Head of caudate nucleus (tissue), 42 donors: ENCODE measurements around the gene ADAM11.
A peak's percentile ranks its signal among the peaks of the same experiment; 100 is the strongest.
"Not testable (repeated sequence)": the region's sequence is repeated elsewhere in the genome, so short reads cannot be mapped to it uniquely, and the experiment has no call there.

Source experiments
- DNase-seq, 42 donors: peaks; one replicate each; pipeline versions ENCODE4 v3.0.0 to v3.0.0-alpha.2; 2020 to 2021; ENCODE audit warnings: mixed read lengths in 7 of 42
- intact Hi-C: fragments of 100-400 bp; cut with DNase I; formaldehyde crosslinking; loops from one replicate; pipeline ENCODE4 v1.15.0; 2022

Gene ADAM11

GRCh38 chr17:44754276-44754675, 4.5 kb upstream of the ADAM11 start:
- intact Hi-C loops, result no loop called here
- DNase-seq, result no peak

GRCh38 chr17:44755180-44755579, 3.6 kb upstream of the ADAM11 start:
- intact Hi-C loops, DNase-seq: not testable (repeated sequence)

- DNase-seq, result no peak
Measured at GRCh38 chr17:44757045-44757917, 1.5 kb upstream of the ADAM11 start.

DNA sequence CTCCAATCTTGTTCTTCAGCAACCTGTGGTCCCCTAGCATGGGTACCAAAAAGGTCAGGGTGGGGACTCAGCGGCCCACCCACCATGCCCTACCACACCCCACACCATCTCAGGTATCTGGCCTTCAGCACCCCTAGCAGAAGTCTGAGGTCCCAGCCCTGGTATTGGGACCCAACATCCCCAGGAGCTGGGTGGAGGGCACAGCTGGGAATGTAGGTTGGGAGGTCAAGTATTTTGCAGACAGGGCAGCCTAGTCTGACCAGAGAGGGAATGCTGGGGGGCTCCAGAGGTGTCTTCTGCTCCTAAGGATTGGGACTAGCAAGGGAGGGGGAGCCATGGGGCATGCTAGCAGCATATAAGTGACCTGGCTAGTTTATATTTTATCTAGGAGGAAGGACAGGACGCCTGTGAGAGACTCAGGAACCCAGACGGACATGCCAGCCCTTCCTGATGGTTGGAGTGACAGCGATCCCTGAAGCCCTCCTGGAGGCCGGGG, 822 bp upstream of the ADAM11 start:
- intact Hi-C loops, result no loop called here
- no peak for DNase-seq

More at GRCh38 chr17:44757045-44757917, 1.5 kb upstream of the ADAM11 start:
- intact Hi-C loops, result no loop called here

GRCh38 chr17:44759086-44759915, 513 bp downstream of the ADAM11 start:
- intact Hi-C loops, result no loop called here
- DNase-seq, result peak in 6 of 42 donors; percentile 22 to 39 (median 32)

DNA sequence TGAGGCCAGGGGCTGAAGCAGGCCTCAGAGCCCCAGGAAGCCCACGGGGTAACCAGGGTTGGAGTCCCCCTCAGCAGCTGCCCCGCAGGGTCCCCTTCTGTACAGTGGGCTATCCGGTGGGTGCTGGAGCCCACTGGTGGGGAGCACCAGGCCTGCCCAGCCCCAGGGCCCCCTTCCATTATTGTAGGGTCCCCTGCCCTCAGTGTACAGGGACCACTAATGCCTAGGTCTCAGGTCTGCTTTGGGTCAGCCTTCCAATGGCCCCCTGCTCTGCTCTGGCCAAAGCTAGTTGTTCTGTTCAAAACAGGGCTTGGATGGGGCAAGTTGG, 1.1 kb downstream of the ADAM11 start:
- intact Hi-C loops, result no loop called here

DNA sequence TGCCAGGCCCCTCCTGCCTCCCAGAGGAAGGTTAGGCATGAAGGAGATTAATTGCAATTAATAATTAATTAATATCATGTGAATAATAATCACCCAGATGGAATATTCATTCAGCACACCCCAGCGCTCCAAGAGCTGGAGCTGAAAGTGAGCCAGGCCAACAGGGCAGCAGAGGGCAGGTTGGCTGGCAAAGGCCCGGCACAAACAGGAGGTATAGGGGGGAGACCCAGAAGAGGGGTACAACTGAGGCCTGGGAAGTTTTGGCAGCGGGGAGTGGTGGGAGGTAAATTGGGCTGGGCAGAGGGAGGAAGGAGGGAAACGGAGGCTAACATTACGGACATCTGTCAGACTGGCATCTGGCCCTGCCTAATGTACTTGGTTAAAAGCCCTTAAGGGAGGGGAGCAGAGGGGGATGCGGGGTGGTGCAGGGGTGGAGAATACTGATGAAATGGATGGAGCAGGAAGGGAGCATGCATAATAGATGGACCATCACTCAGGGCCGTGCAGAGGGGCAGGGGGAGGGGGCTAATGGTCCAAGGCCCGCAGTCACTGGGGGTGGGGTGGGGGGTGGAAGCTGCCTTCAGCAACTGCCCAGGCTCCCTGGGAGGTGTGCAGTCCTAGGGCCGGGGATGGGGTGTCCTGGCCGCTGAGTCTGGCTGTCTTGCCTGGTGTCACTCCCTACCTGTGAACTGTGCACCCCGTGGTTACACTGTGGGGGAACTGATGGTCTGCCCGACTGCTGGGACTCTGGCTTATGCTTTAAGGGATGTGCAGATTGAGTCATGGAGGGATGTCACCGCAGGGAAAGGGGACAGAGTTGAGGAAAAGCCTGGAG, 1.9 kb downstream of the ADAM11 start:
- intact Hi-C loops, result no loop called here
- DNase-seq, result no peak

More for the DNA sequence above, 1.1 kb downstream of the ADAM11 start:
- no peak for DNase-seq

DNA sequence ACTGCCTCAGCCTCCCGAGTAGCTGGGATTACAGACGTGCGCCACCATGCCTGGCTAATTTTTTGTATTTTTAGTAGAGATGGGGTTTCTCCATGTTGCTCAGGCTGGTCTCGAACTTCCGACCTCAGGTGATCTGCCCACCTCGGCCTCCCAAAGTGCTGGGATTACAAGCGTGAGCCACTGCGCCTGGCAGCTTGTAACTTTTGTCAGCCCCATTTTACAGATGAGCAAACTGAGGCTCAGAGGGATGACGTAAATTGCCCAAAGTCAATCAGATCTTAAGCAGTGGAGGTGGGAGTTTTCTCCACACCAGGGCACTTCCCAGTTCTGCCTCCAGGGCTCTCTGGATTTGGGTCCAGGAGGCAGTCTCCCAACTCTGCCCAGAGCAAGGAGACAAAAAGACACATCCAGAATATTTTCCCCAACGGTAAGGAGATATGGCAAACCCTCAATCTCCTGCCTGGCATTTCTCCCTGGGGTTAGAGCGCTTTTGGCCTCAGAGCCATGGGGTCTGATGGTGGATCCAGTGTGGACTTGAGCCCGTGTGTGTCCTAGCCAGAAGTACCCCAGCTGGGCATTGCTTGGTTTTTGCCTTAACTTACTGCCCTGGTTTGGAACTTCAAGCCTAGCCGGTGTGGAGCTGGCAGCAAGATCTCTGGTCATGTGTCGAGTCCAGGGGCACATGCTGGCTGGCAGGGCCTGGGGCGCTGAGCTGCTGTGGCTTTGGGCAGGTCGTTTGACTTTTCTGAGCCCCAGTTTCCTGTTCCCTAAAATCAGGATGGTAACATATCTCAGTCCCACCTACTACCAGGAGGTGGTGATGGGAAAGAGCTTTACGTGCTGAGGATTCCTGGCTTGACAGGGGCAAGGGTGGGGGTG, 3.4 kb downstream of the ADAM11 start:
- no peak for DNase-seq
- intact Hi-C loops, result no loop called here

- DNase-seq, result no peak
Measured at GRCh38 chr17:44763170-44763569, 4.4 kb downstream of the ADAM11 start.

GRCh38 chr17:44765965-44766364, 7.2 kb downstream of the ADAM11 start:
- no peak for DNase-seq
- intact Hi-C loops, result no loop called here

More at GRCh38 chr17:44763170-44763569, 4.4 kb downstream of the ADAM11 start:
- intact Hi-C loops, result no loop called here

DNA sequence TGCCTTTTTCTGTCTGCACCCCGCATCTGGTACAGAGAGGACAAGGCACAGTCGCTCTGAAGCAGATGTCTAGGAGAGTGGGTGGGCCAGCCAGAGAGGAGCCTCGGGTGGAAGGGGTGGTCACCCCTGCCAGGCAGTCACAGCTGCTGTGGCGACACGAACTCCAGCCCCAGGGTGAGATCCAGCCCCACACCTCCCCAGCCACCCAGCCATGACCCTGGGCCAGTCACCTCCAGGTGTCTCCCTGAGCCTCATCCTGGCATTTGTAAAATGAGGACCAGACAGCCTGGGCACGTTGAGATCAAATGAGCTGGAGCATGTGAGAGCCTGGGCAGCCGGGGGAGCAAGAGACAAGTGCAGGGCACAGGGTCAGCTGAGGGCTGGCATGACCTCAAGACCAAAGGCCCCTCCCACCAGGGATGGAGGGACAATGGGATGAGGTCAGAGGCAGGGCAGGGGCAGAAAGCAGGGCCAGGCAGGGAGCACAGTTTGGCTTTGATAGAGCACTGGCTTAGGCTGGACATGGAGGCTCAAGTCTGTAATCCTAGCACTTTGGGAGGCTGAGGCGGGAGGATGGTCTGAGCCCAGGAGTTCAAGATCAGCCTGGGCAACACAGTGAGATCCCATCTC, 7.7 kb downstream of the ADAM11 start:
- DNase-seq, result peak in 37 of 42 donors; percentile 19 to 85 (median 51)
- intact Hi-C loops, result no loop called here

GRCh38 chr17:44767493-44767892, 8.7 kb downstream of the ADAM11 start:
- intact Hi-C loops, result no loop called here
- no peak for DNase-seq

DNA sequence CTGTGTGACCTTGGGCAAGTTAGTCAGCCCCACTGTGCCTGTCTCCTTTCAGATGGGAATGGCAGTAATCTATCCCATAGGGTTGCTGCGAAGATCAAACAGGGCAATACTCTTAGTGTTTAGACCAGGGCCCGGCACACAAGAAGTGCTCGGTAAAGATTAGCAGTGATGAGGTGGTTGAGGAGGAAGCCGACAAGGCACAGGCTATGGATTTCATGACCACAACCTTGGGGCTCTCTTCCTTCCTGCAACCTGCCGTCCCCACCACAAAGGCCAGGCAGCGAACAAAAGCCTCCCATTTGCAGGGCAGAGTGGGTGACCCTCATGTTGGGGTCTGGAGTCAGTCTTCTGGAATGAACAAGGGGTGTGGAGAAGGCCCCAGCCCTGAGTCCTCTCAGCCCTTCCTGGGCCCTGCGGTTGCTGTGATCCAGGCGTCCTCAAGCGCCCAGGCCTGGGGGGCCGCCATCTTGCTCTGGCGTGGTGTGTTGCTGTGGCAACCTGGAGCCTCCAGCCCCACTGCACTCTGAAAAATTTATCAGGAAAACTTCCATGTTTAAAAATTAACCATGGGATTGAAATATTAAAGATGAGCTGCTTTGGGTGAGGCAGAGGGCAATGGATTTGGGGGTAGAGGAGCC, 9.8 kb downstream of the ADAM11 start:
- DNase-seq, result no peak

DNA sequence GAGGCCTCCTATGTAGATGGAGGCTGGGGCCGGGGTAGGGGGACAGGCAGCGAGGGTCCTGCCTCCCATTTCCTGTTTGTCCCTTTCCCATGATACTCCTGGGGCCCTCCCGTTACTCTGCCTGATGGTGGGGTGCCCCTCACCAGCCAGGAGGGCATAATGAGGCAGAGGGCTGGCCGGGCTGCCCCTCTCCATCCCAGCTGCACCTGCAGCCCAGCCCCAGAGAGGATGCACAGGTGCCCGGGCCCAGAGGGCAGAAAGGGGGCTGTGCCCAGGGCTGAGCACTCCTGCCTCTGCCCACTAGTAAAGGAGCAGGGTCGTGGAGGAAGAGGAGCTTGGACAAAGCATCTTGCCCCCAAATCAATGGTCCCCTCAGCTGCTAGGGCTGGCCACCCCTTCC, 10.4 kb downstream of the ADAM11 start:
- no peak for DNase-seq
- intact Hi-C loops, result no loop called here

More for the DNA sequence above, 9.8 kb downstream of the ADAM11 start:
- intact Hi-C loops, result no loop called here

GRCh38 chr17:44769647-44770084, 10.9 kb downstream of the ADAM11 start:
- intact Hi-C loops, result no loop called here
- no peak for DNase-seq

DNA sequence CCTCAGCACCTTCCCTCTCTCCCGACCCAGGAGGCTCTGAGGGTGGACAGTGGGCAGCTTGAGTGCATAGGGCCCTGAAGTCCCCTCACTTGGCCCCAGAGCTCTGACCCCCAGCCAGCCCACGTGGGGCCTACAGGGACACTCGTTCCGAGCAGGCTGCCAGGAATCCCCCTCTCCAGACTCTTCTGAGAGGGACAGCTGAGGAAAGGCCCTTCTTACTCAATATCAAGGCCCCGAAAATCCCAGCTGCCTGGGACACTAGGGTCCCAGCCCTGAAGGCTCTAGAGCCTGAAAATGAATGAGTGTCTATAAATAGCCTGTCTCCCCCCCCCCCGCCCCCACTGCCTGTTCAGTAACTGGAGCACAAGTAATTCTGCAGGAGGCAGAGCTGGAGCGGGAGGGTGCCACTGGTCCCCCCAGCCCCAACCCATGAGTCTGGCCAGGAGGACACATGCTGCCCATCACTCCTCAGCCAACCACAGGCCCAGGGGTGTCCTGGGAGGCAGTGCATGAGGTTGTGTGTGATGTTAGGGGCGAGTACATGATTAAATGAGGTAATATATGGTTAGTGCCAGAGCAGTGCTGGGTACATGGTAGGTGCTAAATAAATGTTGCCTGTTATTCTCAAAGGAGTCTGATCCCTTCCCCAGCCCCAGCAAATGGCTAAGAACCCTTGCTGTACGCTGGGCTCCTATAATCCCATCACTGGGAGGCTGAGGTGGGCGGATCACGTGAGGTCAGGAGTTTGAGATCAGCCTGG, 11.6 kb downstream of the ADAM11 start:
- intact Hi-C loops, result no loop called here
- DNase-seq, result no peak
